Osteocyte (in vitro differentiated cells): ENCODE data around the gene OPCML. TPM values are rescaled to one million over a fixed set of nuclear protein-coding genes. Genes with fewer than 3 reads are reported as not detected.

ENCODE experiments used
- DNase-seq: peaks from one replicate; pipeline ENCODE4 v3.0.0; 2021; ENCODE audit warnings: mixed read lengths; ENCODE audit not compliant: unreplicated experiment; ENCODE audit errors: extremely low spot score
- H3K27ac Mint-ChIP-seq: one replicate; pipeline ENCODE4 v1.8.0; 2021; ENCODE audit warnings: mild to moderate bottlenecking, mixed read lengths; ENCODE audit not compliant: unreplicated experiment
- H3K27me3 Mint-ChIP-seq: one replicate; pipeline ENCODE4 v1.8.0; 2021; ENCODE audit warnings: mixed read lengths; ENCODE audit not compliant: unreplicated experiment
- H3K36me3 Mint-ChIP-seq: one replicate; pipeline ENCODE4 v1.8.0; 2021; ENCODE audit warnings: mixed read lengths; ENCODE audit not compliant: unreplicated experiment
- H3K4me1 Mint-ChIP-seq: one replicate; pipeline ENCODE4 v1.8.0; 2021; ENCODE audit warnings: mixed read lengths; ENCODE audit not compliant: unreplicated experiment
- H3K4me3 Mint-ChIP-seq: one replicate; pipeline ENCODE4 v1.8.0; 2021; ENCODE audit warnings: mild to moderate bottlenecking, moderate library complexity, mixed read lengths; ENCODE audit not compliant: unreplicated experiment
- H3K9me3 Mint-ChIP-seq: one replicate; pipeline ENCODE4 v1.8.0; 2021; ENCODE audit warnings: mixed read lengths; ENCODE audit not compliant: unreplicated experiment
- CTCF ChIP-seq: fragments of 200-600 bp; sonication (generic); IDR thresholded peaks from 2 replicates; pipeline ENCODE4 v1.5.0; 2021; ENCODE audit warnings: antibody characterized with exemption, mild to moderate bottlenecking, moderate library complexity
- total RNA-seq: library from RNA; stranded (reverse); gene quantifications from 2 replicates; pipeline ENCODE4 v1.2.1, GENCODE V29; 2021

Gene OPCML
- total RNA-seq, 1 donor from 2014 or later: 0.11 TPM

GRCh38 chr11:133160754-133161153 lies 371.5 kb downstream of the OPCML start:
- Mint-ChIP-seq H3K27ac (no peak overlapping the region), H3K9me3 (no peaks in the 10 kb centered on the region), H3K27me3 (peaks cover 9% of the 10 kb centered on the region), H3K4me3 (no peak overlapping the region), H3K36me3 (no peaks in the 10 kb centered on the region), H3K4me1 (no peaks in the 10 kb centered on the region)
- TF ChIP-seq CTCF: no peak
- DNase-seq: no peak

GRCh38 chr11:133156986-133157745 lies 375.1 kb downstream of the OPCML start:
- Mint-ChIP-seq H3K4me1 (no peaks in the 10 kb centered on the region), H3K9me3 (no peaks in the 10 kb centered on the region), H3K27me3 (peaks cover 11% of the 10 kb centered on the region), H3K36me3 (no peaks in the 10 kb centered on the region), H3K4me3 (no peak overlapping the region), H3K27ac (no peak overlapping the region)
- TF ChIP-seq CTCF: no peak
- no peak for DNase-seq

- Mint-ChIP-seq H3K27ac (no peak overlapping the region), H3K27me3 (peaks cover 6% of the 10 kb centered on the region), H3K9me3 (no peaks in the 10 kb centered on the region), H3K4me3 (no peak overlapping the region), H3K36me3 (no peaks in the 10 kb centered on the region), H3K4me1 (no peaks in the 10 kb centered on the region)
- TF ChIP-seq CTCF: no peak
- DNase-seq: no peak
Measured at GRCh38 chr11:133154781-133155180, 377.5 kb downstream of the OPCML start.

- no peak overlapping the region for H3K27ac Mint-ChIP-seq
- H3K27me3 Mint-ChIP-seq: peaks cover 6% of the 10 kb centered on the region
- TF ChIP-seq CTCF: no peak
- H3K9me3 Mint-ChIP-seq: no peaks in the 10 kb centered on the region
- no peak overlapping the region for H3K4me3 Mint-ChIP-seq
- no peak for DNase-seq
- H3K4me1 Mint-ChIP-seq: no peaks in the 10 kb centered on the region
- no peaks in the 10 kb centered on the region for H3K36me3 Mint-ChIP-seq
Measured at GRCh38 chr11:133154076-133154475, 378.2 kb downstream of the OPCML start.

GRCh38 chr11:133153031-133153430 lies 379.3 kb downstream of the OPCML start:
- Mint-ChIP-seq H3K27me3 (peaks cover 6% of the 10 kb centered on the region), H3K4me3 (no peak overlapping the region), H3K27ac (no peak overlapping the region), H3K36me3 (no peaks in the 10 kb centered on the region), H3K9me3 (no peaks in the 10 kb centered on the region), H3K4me1 (no peaks in the 10 kb centered on the region)
- DNase-seq: no peak
- no peak for TF ChIP-seq CTCF
